GM18505 (cell line): ENCODE measurements around the gene TRUB2.
"Not testable (repeated sequence)": the region's sequence is repeated elsewhere in the genome, so short reads cannot be mapped to it uniquely, and the experiment has no call there.

Experiments used
- ATAC-seq: cut with Tn5 transposase; IDR thresholded peaks from one replicate; pipeline ENCODE4 v1.9.1; 2021; ENCODE audit not compliant: unreplicated experiment
- POLR2A ChIP-seq: IDR thresholded peaks from 4 replicates; pipeline ENCODE4 v1.6.1; 2011; ENCODE audit warnings: borderline replicate concordance; ENCODE audit not compliant: insufficient read depth, insufficient read length; ENCODE audit errors: extremely low read depth

Gene TRUB2

GRCh38 chr9:128304136-128304970, 17.9 kb downstream of the TRUB2 start:
- ATAC-seq = no peak
- TF ChIP-seq POLR2A = no peak

DNA sequence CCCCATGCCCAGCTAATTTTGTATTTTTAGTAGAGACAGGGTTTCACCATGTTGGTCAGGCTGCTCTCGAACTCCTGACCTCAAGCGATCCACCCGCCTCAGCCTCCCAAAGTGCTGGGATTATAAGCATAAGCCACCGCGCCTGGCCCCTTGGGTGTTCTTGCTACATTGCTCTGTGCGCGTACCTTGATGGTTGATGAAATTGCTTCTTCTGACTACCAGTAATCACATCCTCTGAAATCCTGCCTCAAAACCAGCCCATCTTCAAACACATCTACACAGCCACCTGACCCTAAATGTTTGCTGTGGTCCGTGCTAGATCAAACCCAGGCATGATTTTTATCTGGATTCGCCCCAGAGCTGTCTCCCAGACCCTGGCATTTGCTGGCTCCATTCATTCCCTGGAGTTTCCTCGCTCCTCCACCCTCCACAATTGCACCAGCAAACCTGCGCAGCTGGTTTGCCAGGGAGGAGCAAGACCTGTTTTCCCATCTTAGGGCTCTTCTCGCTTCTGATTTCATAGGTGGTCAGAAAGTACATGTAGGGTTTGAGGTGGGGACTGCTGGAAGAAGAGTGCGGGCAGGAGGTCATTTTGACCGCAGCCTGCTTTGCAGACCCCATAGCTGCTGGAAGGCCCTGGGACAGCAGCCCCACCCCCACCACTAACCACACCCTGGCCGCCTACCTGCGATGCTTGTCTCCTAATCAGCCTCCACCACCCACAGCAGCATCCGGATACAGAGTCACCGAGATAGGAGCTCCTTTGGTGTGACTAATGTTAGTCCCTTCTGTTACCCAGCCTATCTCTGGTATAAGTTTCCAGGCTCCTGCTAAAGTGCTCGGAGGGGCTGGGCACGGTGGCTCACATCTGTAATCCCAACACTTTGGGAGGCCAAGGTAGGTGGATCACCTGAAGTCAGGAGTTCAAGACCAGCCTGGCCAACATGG, 23.4 kb downstream of the TRUB2 start:
- no peak for ATAC-seq
- TF ChIP-seq POLR2A = no peak

- ATAC-seq = no peak
- TF ChIP-seq POLR2A = no peak
These were observed 24.9 kb downstream of the TRUB2 start for GRCh38 chr9:128297221-128297773.

DNA sequence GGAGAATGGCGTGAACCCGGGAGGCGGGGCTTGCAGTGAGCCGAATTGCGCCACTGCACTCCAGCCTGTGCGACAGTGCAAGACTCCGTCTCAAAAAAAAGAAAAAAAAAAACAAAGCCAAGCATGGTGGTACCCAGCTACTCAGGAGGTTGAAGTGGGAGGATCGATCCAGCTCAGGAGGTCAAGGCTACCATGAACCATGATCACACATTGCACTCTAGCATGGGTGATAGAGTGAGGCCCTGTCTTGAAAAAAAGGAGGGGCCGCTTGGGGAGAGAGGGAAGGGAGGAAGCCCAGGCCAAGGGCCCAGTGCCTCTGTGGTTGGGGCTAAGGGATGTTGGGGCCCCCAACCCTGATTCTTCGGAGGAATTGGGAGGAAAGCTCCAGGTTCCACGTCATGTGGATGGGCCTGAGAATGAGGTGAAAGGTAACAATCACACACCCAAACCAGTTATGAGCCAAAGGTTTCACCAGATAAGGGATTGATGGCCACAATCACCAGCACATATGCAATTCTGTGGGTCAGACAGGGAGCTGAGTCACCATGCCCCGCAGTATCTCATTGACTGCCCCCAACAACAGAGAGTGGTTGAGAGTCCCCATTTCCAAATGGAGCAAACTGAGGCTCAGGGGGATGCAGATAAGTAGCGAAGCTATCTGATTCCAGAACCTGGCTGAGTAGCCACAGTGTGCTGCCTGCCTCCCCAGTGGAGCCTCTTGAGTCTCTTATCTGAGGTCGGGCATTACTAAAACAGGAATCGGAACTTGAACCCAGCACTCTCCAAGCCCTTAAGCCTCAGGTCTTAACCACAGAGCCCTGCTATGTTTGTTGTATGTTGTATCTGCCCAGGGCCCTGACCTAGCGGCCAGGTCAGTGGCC, 25.7 kb downstream of the TRUB2 start:
- TF ChIP-seq POLR2A = no peak
- ATAC-seq = no peak

DNA sequence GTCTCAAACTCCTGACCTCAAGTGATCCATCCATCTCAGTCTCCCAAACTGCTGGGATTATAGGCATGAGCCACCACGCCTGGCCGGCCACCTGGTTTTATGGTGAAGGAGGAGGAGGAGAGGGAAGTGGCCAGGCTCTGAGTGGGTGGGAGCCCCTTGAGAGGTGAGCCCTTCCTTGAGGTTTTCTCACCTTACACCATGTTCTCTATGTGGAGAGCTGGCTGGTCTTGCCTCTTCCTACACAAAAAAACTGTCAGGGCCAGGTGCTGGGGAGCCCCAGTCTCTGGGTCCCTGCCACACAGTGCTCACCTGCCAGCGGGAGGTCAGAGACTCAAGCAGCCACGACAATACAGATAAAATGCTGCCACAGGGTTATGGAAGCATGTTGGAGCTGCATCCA, 28.1 kb downstream of the TRUB2 start:
- no peak for ATAC-seq

DNA sequence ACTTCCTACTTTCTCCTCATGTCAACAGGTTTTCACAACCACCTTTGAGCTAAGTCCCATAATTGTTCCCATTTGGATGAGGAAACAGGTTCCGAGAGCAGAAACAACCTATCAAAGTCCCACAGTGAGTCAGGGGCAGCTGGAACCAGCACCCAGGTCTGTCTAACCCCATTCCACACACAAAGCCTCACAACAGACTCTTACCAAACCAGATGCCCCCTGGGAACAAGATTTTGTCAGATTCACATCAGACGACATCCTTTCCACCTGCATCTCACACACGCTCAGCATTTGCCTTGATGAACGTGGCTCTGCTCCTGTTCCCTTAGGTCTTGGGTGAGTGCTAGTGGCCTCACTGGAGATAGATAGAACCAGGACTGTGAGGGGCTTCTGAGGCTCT, 29.2 kb downstream of the TRUB2 start:
- ATAC-seq = no peak
- TF ChIP-seq POLR2A = no peak

More for the DNA sequence above, 28.1 kb downstream of the TRUB2 start:
- TF ChIP-seq POLR2A = no peak

GRCh38 chr9:128292009-128292408, 30.2 kb downstream of the TRUB2 start:
- ATAC-seq = no peak
- TF ChIP-seq POLR2A = no peak

DNA sequence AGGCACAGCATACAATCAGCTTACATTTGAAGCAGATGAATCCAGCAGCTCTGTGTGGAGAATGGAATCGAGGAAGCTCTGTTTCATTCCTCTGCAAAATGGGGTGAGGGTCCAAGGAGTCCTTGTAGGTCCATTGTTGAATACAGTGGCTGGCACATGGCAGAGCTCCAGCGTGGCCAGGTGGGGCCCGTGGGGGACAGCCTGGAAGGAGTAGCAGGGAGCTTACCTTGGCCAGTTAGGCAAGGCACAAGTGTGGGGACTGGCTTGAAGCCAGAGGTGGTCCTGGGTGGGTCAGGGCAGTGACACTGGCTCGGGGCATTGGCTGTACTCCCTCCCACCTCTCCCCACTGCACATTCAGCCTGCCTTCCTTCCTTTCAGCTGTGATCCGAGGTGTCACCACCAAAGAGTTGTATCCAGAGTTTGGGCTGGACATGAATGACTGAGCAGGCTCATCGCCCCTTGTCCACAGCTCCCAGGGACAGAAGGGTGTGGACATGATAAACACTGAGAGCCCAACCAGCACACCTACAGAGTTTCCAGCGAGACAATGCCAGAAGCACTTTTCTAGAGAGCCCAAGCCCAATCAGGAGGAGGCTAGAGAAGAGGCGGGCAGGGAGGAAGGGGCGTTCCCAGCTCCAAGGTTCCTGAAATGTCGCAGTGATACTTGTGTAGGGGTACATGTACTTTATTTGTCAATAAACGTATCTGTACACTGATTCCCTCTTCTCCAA, 33.8 kb downstream of the TRUB2 start:
- ATAC-seq = no peak
- TF ChIP-seq POLR2A = no peak

- ATAC-seq = no peak
- no peak for TF ChIP-seq POLR2A
These were observed 35.8 kb downstream of the TRUB2 start for GRCh38 chr9:128286440-128286839.

DNA sequence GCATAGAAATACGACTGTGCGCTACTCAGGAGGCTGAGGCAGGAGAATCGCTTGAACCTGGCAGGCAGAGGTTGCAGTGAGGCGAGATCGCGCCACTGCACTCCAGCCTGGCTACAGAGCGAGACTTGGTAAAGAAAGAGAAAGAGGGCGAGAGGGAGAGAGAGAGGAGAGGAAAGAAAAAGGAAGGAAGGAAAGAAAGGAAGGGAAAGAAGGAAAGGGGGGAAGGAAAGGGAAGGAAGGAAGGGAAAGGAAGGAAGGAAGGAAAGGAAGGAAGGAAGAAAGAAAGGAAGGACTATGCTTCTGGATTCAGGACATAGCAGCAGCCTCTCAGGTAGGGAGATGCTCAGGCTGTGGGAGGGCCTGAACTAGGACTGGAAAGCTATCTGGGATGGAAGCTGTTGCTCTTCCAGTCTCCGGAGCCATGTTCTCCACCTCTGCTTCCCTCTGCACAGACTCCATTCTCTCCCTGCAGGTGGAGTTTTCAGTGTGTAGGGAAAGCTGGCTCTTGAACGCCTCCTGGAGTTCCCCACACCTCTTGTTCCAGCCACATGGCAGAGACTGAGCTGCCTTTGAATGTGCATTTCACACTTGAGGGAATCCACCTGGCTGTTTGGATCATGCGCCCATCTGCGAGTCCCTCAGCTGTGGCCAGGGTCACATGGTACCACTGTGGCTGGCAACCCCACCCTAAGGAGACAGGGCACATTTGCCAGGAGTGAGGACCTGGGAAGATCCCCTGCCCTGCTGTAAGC, 37.0 kb downstream of the TRUB2 start:
- TF ChIP-seq POLR2A = no peak
- ATAC-seq = no peak

- ATAC-seq = no peak
- no peak for TF ChIP-seq POLR2A
These were observed 39.7 kb downstream of the TRUB2 start for GRCh38 chr9:128282500-128282899.

DNA sequence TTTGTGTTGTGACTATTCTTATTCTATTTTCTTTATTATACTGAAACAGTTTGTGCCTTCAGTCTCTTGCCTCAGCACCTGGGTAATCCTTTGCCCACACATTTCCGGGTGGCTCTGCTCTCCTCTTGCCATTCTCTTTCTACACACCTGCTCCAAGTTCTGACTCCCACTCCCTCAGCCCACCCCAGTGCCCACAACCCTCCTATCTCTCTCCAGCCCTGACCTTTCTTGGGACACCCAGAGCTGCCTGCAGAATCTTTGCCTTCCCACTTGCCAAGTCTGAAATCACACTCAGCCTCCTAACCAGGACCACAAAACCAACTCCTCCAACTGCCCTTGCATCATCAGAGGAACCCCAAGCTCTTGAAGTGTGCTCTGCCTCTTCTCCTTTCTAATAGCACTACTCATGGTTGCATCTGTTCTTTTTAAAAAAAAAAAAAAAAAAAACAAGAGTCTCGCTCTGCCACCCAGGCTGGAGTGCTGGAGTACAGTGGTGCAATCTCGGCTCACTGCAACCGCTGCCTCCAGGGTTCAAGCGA, 42.1 kb downstream of the TRUB2 start:
- TF ChIP-seq POLR2A = no peak
- no peak for ATAC-seq

DNA sequence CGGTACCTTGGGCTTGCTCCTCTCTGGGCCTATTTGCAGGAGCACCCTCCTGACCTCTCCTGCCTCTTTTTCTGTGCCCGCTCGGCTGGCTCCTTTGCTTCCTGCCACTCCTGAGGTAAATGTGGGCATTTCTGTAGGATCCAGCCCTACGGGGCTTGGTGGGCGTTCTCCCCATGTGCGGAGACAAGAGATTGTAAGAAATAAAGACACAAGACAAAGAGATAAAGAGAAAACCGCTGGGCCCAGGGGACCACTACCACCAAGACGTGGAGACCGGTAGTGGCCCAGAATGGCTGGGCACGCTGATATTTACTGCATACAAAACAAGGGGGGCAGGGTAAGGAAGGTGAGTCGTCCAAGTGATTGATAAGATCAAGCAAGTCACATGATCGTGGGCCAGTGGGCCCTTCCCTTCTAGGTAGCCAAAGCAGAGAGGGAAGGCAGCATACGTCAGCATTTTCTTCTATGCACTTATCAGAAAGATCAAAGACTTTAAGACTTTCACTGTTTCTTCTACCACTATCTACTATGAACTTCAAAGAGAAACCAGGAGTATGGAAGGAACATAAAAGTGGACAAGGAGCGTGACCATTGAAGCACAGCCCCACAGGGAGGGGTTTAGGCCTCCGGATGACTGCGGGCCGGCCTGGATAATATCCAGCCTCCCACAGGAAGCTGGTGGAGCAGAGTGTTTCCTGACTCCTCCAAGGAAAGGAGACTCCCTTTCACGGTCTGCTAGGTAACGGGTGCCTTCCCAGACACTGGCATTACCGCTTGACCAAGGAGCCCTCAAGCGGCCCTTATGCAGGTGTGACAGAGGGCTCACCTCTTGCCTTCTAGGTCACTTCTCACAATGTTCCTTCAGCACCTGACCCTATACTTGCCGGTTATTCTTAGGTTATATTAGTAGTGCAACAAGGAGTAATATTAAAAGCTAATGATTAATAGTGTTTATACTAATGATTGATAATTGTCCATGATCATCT, 42.9 kb downstream of the TRUB2 start:
- not testable (repeated sequence) for ATAC-seq
